IMR-90 (cell line): Measurements from ENCODE around the gene TMEM45B.

ENCODE experiments used
- CEBPB ChIP-seq: IDR thresholded peaks from 2 replicates; pipeline ENCODE4 v1.6.1; 2012; ENCODE audit warnings: low read depth, low read length, improper control_type of control experiment
- CHD1 ChIP-seq: IDR thresholded peaks from 2 replicates; pipeline ENCODE4 v1.6.1; 2012; ENCODE audit warnings: low read depth, low read length, improper control_type of control experiment
- CTCF ChIP-seq: conservative IDR thresholded peaks from 2 replicates; pipeline ENCODE4 v1.5.1; 2012; ENCODE audit warnings: mild to moderate bottlenecking, low read depth, low read length, improper control_type of control experiment
- ELK1 ChIP-seq: fragments of 150-350 bp; IDR thresholded peaks from 2 replicates; pipeline ENCODE4 v1.6.1; 2016; ENCODE audit warnings: low read depth, mild to moderate bottlenecking, low read length, moderate library complexity, borderline replicate concordance
- FOS ChIP-seq: fragments of 150-350 bp; IDR thresholded peaks from 2 replicates; pipeline ENCODE4 v1.6.1; 2016; ENCODE audit warnings: low read depth, low read length
- MAZ ChIP-seq: IDR thresholded peaks from 2 replicates; pipeline ENCODE4 v1.6.1; 2012; ENCODE audit warnings: low read depth, mild to moderate bottlenecking, low read length, improper control_type of control experiment, moderate library complexity, borderline replicate concordance
- MXI1 ChIP-seq: IDR thresholded peaks from 2 replicates; pipeline ENCODE4 v1.6.1; 2012; ENCODE audit warnings: low read depth, mild to moderate bottlenecking, low read length, moderate library complexity, borderline replicate concordance
- NFE2L2 ChIP-seq: fragments of 150-350 bp; IDR thresholded peaks from 2 replicates; pipeline ENCODE4 v1.6.1; 2016; ENCODE audit warnings: low read depth, mild to moderate bottlenecking, low read length
- POLR2A ChIP-seq: IDR thresholded peaks from 2 replicates; pipeline ENCODE4 v1.6.1; 2012; ENCODE audit warnings: mild to moderate bottlenecking, low read depth, low read length
- RAD21 ChIP-seq: IDR thresholded peaks from 2 replicates; pipeline ENCODE4 v1.6.1; 2012; ENCODE audit warnings: low read length, improper control_type of control experiment
- SMC3 ChIP-seq: fragments of 150-350 bp; IDR thresholded peaks from 2 replicates; pipeline ENCODE4 v1.6.1; 2016; ENCODE audit warnings: low read depth, mild to moderate bottlenecking, antibody characterized with exemption, low read length, moderate library complexity

- TF ChIP-seq RAD21 = no peak
- no peak for TF ChIP-seq POLR2A
- no peak for TF ChIP-seq SMC3
- no peak for TF ChIP-seq CTCF
- TF ChIP-seq MAZ = no peak
- TF ChIP-seq ELK1 = no peak
- no peak for TF ChIP-seq NFE2L2
- TF ChIP-seq CHD1 = no peak
- no peak for TF ChIP-seq MXI1
- TF ChIP-seq FOS = no peak
- TF ChIP-seq CEBPB = no peak
Observed at GRCh38 chr11:129798212-129798611, 17.4 kb upstream of the TMEM45B start.
